HL-60/S4 treated with retinoic acid at 250 ng/mL for 4 days and 3 days (cell line): ENCODE data around the gene GTPBP3.
"Not testable (repeated sequence)": the region's sequence is repeated elsewhere in the genome, so short reads cannot be mapped to it uniquely, and the experiment has no call there.

Source experiments
- in situ Hi-C: fragments of 300-500 bp; cut with MboI; formaldehyde crosslinking; loops from 2 replicates; pipeline ENCODE4 v1.7.0; 2022; ENCODE audit warnings: low sequenced_read_pairs

The GTPBP3 gene

DNA sequence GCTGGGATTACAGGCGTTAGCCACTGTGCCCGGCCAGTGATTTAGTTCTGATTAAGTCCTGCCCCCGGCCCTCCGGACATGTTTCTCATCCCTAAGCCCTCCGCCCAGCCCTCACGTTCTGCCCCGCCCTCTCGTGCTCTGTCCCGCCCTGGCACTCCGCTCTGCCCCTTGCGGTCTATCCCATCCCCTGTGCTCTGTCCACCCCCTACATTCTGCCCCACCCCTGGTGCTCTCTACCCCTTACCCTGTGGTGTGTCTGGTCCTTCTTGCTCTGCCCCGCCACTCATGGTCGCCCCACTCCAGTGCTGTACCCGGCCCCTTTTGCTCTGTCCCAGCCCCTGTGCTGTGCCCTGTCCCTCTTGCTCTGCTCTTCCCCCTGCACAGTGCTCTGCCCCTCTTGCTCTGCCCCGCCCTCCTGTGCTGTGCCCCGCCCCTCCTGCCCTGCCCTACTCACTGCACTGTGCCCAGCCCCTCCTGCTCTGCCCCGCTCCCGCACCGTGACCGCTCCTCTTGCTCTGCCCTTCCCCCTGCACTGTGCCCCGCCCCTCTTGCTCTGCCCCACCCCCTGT, 3.0 kb downstream of the GTPBP3 start:
- in situ Hi-C loops = no loop called here

- in situ Hi-C loops = no loop called here
Observed at GRCh38 chr19:17340871-17341357, 3.6 kb downstream of the GTPBP3 start.

- in situ Hi-C loops = no loop called here
Observed at GRCh38 chr19:17341386-17341785, 4.0 kb downstream of the GTPBP3 start.

- in situ Hi-C loops = no loop called here
Observed at GRCh38 chr19:17341845-17342244, 4.5 kb downstream of the GTPBP3 start.

DNA sequence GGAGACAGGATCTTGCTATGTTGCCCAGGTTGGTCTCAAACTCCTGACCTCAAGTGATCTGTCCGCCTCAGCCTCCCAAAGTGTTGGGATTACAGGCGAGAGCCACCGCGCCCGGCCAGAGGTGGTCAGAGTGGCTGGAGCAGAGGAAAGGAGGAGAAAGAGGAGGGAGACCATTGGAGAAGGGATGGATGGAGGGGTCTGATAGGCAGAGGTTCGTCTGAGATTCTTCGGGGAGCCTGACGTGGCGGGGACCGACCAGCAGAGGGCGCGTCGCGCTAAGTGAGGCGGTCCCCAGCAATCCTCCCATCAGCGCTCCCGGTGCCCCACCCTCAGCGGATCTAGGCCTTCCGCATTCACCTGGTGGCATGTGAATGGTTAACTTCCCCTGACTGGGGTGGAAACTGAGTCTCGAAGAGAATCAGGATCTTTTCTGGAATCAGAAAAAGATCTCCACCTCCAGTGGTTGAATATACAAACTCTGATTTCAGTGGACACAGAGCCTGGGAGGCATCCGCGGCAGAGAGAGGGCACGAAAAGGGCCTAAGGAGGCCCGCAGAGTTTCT, 8.8 kb downstream of the GTPBP3 start:
- in situ Hi-C loops = no loop called here

GRCh38 chr19:17347361-17347760, 10.0 kb downstream of the GTPBP3 start:
- in situ Hi-C loops = no loop called here

DNA sequence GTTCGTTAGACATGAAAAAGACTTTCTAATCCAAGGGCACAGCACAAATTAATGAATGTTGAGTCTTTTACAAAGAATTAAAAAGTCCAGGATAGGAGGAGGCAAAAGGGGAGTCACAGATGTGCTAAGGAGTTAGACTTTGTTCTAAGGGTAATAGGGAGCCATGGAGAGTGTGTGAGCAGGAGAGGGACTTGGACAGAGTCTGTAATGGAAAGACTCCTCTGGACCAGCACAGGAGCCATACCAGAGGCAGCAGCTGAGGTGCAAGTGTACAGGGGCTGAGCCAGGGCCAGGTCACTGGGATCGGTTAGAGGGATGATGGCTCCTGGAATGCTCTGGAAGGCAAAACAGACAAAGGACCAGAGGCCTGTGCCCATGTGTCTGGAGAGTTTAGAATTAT, 10.5 kb downstream of the GTPBP3 start:
- in situ Hi-C loops = no loop called here

DNA sequence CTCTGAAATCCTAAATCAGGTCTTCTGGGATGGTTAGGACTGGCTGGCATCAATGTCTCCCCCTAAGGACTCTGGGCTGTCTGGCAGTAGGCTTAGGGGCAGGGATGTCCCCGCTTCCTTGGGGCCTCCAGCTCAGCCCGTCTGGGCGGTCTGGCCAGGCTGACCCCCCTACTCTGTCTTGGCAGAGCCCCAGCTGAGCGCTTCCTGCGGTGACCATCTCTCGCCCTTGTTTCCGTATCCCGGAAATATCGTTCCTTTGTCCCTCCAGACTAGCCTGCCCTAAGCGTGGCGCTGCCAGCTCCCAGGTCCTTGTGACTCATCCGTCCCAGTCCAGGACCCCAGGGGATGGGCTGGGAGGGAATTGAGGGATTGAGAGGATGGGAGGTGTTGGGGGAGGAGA, 11.3 kb downstream of the GTPBP3 start:
- in situ Hi-C loops = no loop called here

GRCh38 chr19:17351815-17352435, 14.6 kb downstream of the GTPBP3 start:
- in situ Hi-C loops = no loop called here

DNA sequence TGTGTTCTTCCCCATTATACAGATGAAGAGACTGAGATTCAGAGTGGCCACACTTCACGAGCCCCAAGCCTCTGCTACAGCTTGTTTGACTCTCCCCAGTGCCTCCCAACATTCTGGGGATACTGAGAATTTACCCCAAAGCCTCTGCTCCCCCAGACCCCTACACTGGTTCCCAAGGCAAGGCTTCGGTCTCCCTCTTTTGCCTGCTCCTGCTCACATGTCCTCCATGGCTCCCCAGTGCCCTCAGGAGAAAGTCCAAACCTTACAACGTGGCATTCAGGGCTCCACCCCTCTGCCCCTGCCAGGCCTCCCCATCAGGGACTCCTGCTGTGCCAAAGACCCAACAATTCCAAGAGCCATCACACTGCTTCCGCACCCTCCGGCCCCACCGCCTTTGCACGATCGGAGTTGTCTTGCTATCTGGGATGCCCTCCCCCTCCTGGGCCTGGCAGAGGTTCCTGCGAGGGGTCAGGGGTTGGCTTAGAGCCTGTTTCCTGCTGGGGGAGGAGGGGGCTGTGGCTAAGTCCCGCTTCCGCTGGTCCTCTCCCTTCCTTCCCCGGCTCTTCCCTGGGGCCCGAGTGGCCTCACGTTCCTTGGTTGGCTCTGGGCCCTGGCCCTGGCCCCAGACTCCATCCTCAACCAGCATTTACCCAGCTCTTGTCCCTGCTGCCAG, 15.4 kb downstream of the GTPBP3 start:
- in situ Hi-C loops = no loop called here

DNA sequence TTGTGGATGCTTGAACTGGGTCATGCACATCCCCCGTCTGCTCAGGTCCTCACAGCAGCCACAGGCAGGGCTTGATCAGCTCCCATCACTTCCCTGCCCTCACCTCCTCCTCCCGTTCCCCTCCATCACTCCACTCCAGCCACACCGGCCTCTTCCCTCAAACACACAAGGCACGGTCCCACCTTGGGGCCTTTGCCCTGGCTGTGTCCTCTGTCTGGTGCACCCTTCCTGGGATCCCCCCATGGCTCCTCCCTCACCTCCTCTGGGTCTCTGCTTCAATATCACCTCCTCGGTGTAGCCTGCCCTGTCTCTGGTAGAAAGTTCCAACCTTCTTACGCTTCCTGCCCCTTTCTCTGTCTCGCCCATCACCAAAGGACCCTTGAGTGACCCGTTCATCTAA, 16.0 kb downstream of the GTPBP3 start:
- in situ Hi-C loops = no loop called here

DNA sequence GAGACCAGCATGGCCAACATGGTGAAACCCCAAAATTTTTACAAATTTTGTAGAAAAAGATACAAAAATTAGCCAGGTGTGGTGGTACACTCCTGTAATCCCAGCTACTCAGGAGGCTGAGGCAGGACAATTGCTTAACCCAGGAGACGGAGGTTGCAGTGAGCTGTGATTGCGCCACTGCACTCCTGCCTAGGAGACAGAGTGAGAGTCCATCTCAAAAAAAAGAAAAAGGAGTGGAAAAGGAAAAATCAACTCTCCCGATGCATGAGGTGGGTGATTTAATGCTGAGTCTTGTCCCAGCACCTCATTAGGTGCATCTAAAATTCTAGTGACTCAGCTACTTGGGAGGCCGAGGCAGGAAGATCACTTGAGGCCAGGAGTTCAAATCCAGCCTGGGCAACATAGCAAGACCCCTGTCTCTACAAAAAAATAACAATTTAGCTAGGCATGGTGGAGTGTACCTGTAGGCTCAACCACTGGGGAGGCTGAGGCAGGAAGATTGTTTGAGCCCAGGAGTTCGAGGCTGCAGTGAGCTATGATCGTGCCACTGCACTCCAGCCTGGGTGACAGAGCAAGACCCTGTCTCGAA, 19.8 kb downstream of the GTPBP3 start:
- in situ Hi-C loops = no loop called here

DNA sequence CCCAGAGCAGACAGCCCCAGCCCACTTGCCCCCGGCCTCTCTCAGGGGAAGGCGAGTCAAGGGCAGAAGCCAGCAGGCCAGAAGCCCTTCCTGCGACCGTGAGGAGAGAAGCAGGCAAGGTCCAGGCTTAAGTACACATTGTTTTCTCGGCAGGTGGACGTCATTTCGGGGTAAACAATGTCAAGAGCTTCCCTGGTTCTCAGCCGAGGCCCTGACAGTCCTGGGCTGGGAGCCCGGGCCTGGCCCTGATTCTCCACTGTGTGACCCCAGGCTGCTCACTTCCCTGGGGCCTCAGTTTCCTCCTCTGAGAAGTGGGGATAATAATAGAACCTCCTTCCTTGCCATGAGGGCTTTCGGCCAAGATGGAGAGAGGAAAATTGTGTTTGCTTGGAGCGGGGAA, 20.4 kb downstream of the GTPBP3 start:
- in situ Hi-C loops = no loop called here

DNA sequence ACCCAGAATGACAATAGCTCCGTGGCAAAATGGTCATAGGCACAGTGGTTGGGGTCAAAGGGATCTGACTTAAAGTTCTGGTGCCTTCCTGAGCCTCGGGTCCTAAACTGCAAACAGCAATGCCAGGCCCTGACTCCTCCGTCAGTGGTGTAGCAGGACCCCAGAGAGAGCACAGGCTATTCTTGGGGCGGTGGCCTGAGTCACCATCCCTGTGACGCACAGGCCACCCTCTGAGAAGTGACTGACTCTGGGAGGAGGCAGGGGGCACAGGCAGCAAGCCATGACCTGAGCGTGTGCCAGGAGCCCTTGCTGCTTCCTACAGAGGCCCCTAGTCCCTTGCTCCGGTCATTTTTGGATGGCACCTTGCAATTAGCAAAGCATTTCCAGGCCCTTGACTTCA, 21.0 kb downstream of the GTPBP3 start:
- in situ Hi-C loops = no loop called here

DNA sequence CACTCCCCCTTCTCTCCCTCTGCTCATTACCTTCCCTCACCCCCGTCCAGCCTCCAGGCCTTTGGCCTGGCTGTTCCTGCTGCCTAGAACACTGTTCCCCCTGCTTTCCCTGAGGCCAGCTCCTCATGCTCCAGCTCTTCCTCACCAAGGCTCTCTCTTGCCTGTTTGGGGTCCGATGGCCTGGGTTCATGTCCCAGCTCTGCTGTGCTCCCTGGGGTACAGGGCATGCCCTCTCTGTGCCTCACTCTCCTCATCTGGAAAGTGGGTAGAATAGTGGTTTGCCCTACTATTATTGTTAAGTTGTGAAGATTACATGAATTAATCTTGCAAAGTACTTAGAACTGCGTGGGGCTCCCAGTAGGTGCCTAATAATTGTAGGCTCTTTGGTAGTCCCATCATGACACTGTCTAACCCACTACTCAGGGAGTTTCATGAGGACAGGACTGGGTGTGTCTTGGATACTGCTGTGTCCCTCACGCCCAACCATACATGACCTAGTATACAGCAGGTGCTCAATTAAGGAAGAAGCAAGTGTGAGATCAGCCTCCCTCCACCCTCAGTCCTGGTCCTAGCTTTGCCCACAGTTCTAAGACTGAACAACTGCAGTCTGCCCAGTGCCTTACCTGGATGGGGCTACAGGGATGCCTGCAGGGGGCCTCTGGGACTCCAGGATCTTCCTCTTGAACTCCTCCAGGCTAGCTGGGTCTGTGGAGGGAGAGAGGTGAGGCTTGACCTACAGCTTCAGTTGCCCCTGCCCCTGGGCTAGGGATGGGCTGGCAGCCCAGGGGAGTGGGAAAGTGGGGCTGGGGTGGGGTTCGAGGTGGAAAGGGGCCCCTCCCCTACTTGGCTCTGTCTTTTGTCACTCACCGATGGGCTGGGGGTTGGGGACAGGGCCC, 22.8 kb downstream of the GTPBP3 start:
- in situ Hi-C loops = no loop called here

- in situ Hi-C loops = not testable (repeated sequence)
Observed at GRCh38 chr19:17363852-17364605, 26.7 kb downstream of the GTPBP3 start.

- in situ Hi-C loops = no loop called here
Observed at GRCh38 chr19:17365361-17365760, 28.0 kb downstream of the GTPBP3 start.

GRCh38 chr19:17370026-17370587, 32.8 kb downstream of the GTPBP3 start:
- in situ Hi-C loops = no loop called here

DNA sequence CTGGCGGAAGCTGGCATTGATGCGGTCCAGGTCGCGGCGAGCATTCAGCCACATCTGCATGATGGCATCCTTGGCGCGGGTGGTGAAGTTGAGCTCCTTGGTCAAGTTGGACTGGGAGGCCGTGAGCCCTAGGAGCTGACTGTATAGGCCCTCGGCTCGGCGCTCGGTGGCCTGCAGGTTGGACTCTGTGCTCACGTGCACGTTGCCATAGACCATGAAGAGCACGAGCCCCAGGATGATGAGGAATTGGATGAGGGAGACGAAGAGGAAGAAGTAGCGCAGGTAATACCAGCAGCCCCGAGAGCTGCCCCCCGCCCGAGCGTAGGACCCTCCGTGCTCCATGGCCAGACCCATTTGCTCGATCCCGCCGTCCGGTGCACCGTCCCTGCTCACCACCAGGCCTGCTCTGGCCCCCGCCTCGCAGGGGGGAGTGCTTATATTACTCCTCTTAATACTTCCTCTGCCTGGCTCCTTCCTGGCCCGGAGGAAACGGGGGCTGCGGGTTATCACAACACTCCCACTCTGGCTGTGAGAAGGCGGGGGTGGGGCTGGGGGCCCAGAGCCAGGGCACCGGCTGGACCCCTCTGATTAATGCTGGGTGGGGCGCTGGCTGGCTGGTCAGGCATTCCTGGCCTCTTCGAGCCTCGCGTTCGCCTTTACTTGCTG, 39.7 kb downstream of the GTPBP3 start, which contains the start of gene PLVAP:
Gene PLVAP (minus strand): TSS at position 408 of the 666 bp plus-strand sequence. CDS start 54 bp downstream, at position 354.
- in situ Hi-C loops = no loop called here
